ENCODE results near the gene IQUB.

DNA sequence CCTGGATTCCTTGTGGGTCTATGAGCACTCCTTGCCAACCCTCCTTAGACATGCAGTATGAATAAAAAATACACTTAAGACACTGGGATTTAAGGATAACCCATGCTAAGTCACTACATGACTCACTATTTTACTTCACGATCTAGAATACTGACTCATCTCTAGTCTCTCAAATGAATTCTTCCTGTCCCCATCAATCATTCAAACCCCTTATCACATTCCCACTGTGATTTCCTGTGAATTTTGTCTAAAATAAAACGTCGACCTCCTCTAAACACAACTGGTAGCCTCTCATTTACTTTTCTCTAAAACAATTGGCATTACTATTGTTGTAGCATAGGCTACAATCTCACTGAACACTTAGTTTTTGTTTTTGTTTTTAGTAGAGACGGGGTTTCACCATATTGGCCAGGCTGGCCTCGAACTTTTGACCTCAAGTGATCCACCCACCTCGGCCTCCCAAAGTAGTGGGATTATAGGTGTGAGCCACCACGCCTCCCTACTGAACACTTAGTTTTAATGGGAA lies 3.9 kb upstream of the IQUB start:
- TF ChIP-seq, protein P1, sequence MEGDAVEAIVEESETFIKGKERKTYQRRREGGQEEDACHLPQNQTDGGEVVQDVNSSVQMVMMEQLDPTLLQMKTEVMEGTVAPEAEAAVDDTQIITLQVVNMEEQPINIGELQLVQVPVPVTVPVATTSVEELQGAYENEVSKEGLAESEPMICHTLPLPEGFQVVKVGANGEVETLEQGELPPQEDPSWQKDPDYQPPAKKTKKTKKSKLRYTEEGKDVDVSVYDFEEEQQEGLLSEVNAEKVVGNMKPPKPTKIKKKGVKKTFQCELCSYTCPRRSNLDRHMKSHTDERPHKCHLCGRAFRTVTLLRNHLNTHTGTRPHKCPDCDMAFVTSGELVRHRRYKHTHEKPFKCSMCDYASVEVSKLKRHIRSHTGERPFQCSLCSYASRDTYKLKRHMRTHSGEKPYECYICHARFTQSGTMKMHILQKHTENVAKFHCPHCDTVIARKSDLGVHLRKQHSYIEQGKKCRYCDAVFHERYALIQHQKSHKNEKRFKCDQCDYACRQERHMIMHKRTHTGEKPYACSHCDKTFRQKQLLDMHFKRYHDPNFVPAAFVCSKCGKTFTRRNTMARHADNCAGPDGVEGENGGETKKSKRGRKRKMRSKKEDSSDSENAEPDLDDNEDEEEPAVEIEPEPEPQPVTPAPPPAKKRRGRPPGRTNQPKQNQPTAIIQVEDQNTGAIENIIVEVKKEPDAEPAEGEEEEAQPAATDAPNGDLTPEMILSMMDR (IDR thresholded peaks at IDR 0.05) = no peak
- no peak for TF ChIP-seq POLR2A (IDR thresholded peaks at IDR 0.05)
- TF ChIP-seq POLR2AphosphoS5 (IDR thresholded peaks at IDR 0.05) = no peak
